ENCODE data around the gene SIRT1. TPM values are rescaled to one million over a fixed set of nuclear protein-coding genes. Genes with fewer than 3 reads are reported as not detected.
A peak's percentile ranks its signal among the peaks of the same experiment; 100 is the strongest.

Gene SIRT1
- total and polyA plus RNA-seq, 2 of the 4 experiments (the other 2 are of a cell fraction): 9.5 to 12.9 TPM

DNA sequence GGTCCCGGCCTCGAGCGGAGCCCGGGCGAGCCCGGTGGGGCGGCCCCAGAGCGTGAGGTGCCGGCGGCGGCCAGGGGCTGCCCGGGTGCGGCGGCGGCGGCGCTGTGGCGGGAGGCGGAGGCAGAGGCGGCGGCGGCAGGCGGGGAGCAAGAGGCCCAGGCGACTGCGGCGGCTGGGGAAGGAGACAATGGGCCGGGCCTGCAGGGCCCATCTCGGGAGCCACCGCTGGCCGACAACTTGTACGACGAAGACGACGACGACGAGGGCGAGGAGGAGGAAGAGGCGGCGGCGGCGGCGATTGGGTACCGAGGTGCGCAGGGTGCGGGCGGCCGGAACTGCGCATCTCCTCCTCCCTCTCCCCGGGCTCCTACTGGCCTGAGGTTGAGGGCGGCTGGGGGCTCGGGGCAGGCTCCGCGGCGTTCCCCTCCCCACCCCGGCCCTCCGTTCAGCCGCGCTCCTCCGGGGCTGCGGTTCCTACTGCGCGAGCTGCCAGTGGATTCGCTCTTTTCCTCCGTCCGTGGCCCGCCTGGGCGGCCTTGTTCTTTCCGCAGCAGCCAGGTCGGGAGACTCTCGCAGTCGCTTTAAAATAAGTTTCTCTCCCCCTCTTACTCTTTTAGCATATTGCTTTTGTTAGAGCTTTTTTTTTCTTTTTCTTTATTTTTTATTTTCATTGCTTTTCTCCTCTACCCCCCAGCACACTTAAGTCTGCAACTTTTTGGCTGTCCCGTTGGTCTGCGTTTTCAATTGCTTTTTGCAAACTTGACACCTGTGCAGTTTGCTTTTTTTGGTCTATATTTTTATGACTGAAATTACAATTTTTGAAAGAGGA lies 600 bp downstream of the SIRT1 start:
- Histone ChIP-seq H4K8ac (ENCODE audit: low read depth in 2 of 2, low read length in 2 of 2) (peak overlapping the region in 1 of 2 experiments; percentile 37; a peak in 1 of 4 replicates), H2BK15ac (ENCODE audit: low read depth, low read length) (no peak overlapping the region), H3K9ac (ENCODE audit: low read depth, low read length) (peak overlapping the region; percentile 52), H3K36me3 (ENCODE audit: control insufficient read depth, insufficient read depth, low read length) (peaks cover 7% of the 10 kb centered on the region), H3K4me1 (ENCODE audit: control insufficient read depth, insufficient read depth, low read length) (peaks cover 3% of the 10 kb centered on the region; the same call in 1 of the 2 replicates), H2AK9ac (replicated peaks; ENCODE audit: low read depth, low read length, poor library complexity) (peak overlapping the region; percentile 69), H3K4ac (ENCODE audit: low read depth, low read length) (0 out of 2 replicates have a peak overlapping the region, but pooled peaks have one; percentile 19), H3K4me2 (ENCODE audit: low read depth, low read length) (peak overlapping the region; percentile 77; the same call in 1 of the 2 replicates), H3K27me3 (ENCODE audit: control insufficient read depth, insufficient read depth, low read length) (no peaks in the 10 kb centered on the region), H3K18ac (ENCODE audit: low read depth, low read length) (no peak overlapping the region), H3K27ac (ENCODE audit: insufficient read depth, low read length) (peak overlapping the region; percentile 55), H4K91ac (ENCODE audit: insufficient read depth, low read depth, low read length) (no peak overlapping the region), H3K9me1 (ENCODE audit: insufficient read depth, low read length) (0 out of 2 replicates have a peak, but pooled peaks cover 5% of the 10 kb centered on the region), H3K79me1 (ENCODE audit: low read depth in 1 of 2, low read length in 2 of 2) (peaks cover 15 to 20% of the 10 kb centered on the region in 2 experiments), H4K5ac (ENCODE audit: low read depth, low read length) (no peak overlapping the region), H2AFZ (replicated peaks; ENCODE audit: low read length, poor library complexity) (peak overlapping the region; percentile 88), H2AK5ac (ENCODE audit: low read depth, low read length) (no peak overlapping the region), H3K14ac (replicated peaks; ENCODE audit: low read depth, low read length) (no peak overlapping the region), H2BK5ac (ENCODE audit: low read depth, low read length, poor library complexity, severe bottlenecking) (peak overlapping the region; percentile 53), H3K4me3 (ENCODE audit: insufficient read depth, low read depth, low read length) (peak overlapping the region; percentile 56), H3K9me3 (ENCODE audit: control insufficient read depth, insufficient read depth, low read length) (no peaks in the 10 kb centered on the region), H2BK120ac (ENCODE audit: low read depth, low read length) (no peak overlapping the region), H2BK20ac (ENCODE audit: low read depth, low read length) (no peak overlapping the region), H3K23ac (ENCODE audit: low read depth, low read length) (peak overlapping the region; percentile 29), H3K56ac (ENCODE audit: extremely low read depth, insufficient read depth, low read length) (peak overlapping the region; percentile 66; the same call in 1 of the 2 replicates), H4K20me1 (ENCODE audit: insufficient read depth, low read length) (peaks cover 15% of the 10 kb centered on the region)
- in situ Hi-C loops (cut with MboI; ENCODE audit: low sequenced_read_pairs) (no loop called here), intact Hi-C loops (cut with micrococcal nuclease) (loop anchor here (1.0 to 10.0 kb wide), 3 partner anchors 190 to 450 kb away; partner anchors contain the start of genes HERC4, HNRNPH3 and PBLD), dilution Hi-C loops (cut with HindIII; ENCODE audit: low sequenced_read_pairs, unreplicated experiment) (no loop called here)
- ATAC-seq (ENCODE audit: low read depth) (peak; percentile 83), DNase-seq (peak; percentile 63)
- CTCF ChIA-PET: interaction anchor here (0.5 to 1.2 kb wide), 4 partner anchors 12 to 447 kb away, joined by 3 to 6 read pairs (median 3); partner anchors contain the start of gene HNRNPH3
- TF ChIP-seq RFX5 (IDR thresholded peaks at IDR 0.05; ENCODE audit: low read depth, low read length) (no peak), SMC3 (IDR thresholded peaks at IDR 0.05; ENCODE audit: low read depth, low read length) (no peak), CTCF (conservative IDR thresholded peaks at IDR 0.05; ENCODE audit: low read depth, low read length) (no peak), MAZ (IDR thresholded peaks at IDR 0.05; ENCODE audit: borderline replicate concordance, low read depth, low read length) (no peak), BHLHE40 (IDR thresholded peaks at IDR 0.05; ENCODE audit: low read depth, low read length) (no peak)
- no TSS peak for BruUV-seq (replicated peaks)
- POLR2A ChIA-PET (ENCODE audit: unreplicated experiment): interaction anchor here (0.6 kb wide), 1 partner anchor 896 kb away, joined by 3 read pairs; no protein-coding TSS in a partner anchor
- WGBS, 2 experiments (ENCODE audit: extremely low coverage in 2 of 2, insufficient read length in 1 of 2): 0% methylated on average over 36 of the region's 73 CpGs; no CpG with 5 or more reads in 1 of the 2 experiments
